ENCODE results near the gene EEF2K. TPM values are rescaled to one million over a fixed set of nuclear protein-coding genes. Genes with fewer than 3 reads are reported as not detected.

The EEF2K gene
- total and polyA plus RNA-seq, 2 of the 13 experiments (the other 11 are each of a cell fraction or from before 2014, with no cell fraction given) = 22.0 to 23.8 TPM

- TF ChIP-seq ZFP91 (CRISPR knock-in tag; IDR thresholded peaks at IDR 0.05; ENCODE audit: borderline replicate concordance) = 0 out of 2 replicates have a peak, but pooled peaks have one; percentile 45
- peak; percentile 79; the same call in 1 of the 2 replicates for TF ChIP-seq ZNF274 (CRISPR knock-in tag; IDR thresholded peaks at IDR 0.05)
- no peak for TF ChIP-seq KLF15 (CRISPR knock-in tag; IDR thresholded peaks at IDR 0.05; ENCODE audit: borderline replicate concordance)
- TF ChIP-seq SOX6 (IDR thresholded peaks at IDR 0.05) = no peak
- TF ChIP-seq SOX6 (CRISPR knock-in tag; IDR thresholded peaks at IDR 0.05) = peak; percentile 82
- no peak for TF ChIP-seq PAX8 (CRISPR knock-in tag; IDR thresholded peaks at IDR 0.05; ENCODE audit: borderline replicate concordance)
- no peak; the same call in 1 of the 2 replicates for TF ChIP-seq ZNF460 (CRISPR knock-in tag; IDR thresholded peaks at IDR 0.05; ENCODE audit: borderline replicate concordance)
- TF ChIP-seq ZBTB10 (CRISPR knock-in tag; IDR thresholded peaks at IDR 0.05; ENCODE audit: borderline replicate concordance) = 0 out of 2 replicates have a peak, but pooled peaks have one; percentile 48
- TF ChIP-seq ZNF484 (CRISPR knock-in tag; IDR thresholded peaks at IDR 0.05; ENCODE audit: borderline replicate concordance, low read depth) = no peak
- TF ChIP-seq ATF1 (CRISPR knock-in tag; IDR thresholded peaks at IDR 0.05) = peak; percentile 82
- TF ChIP-seq NR2F1 (CRISPR knock-in tag; IDR thresholded peaks at IDR 0.05) = no peak; a peak in 1 of 4 replicates
- peak; percentile 80 for TF ChIP-seq NFYB (CRISPR knock-in tag; IDR thresholded peaks at IDR 0.05)
- TF ChIP-seq YEATS2 (CRISPR knock-in tag; IDR thresholded peaks at IDR 0.05; ENCODE audit: borderline replicate concordance) = peak; percentile 86; the same call in 1 of the 2 replicates
- no peak for TF ChIP-seq ZEB1 (IDR thresholded peaks at IDR 0.05; ENCODE audit: insufficient replicate concordance, low read depth)
- TF ChIP-seq ZNF503 (CRISPR knock-in tag; IDR thresholded peaks at IDR 0.05) = no peak
- no peak for TF ChIP-seq GTF2F1 (IDR thresholded peaks at IDR 0.05; ENCODE audit: low read length)
- TF ChIP-seq ZBTB43 (CRISPR knock-in tag; conservative IDR thresholded peaks at IDR 0.05) = peak; percentile 89
- TF ChIP-seq ZKSCAN5 (CRISPR knock-in tag; IDR thresholded peaks at IDR 0.05) = peak; percentile 87
Observed at GRCh38 chr16:22192261-22193062, 13.6 kb upstream of the EEF2K start (continued).

Data from HepG2 (cell line).